GM20000 (cell line): ENCODE data around the gene ISLR.

Experiments used
- DNase-seq: peaks from one replicate; pipeline ENCODE4 v3.0.0; 2012; ENCODE audit warnings: low spot score
- CTCF ChIP-seq: IDR thresholded peaks from 2 replicates; pipeline ENCODE4 v1.5.1; 2012; ENCODE audit warnings: mild to moderate bottlenecking, control low read depth; ENCODE audit errors: extremely low read depth, missing control alignments

Gene ISLR

GRCh38 chr15:74144153-74144775 lies 29.2 kb upstream of the ISLR start:
- DNase-seq, result no peak

DNA sequence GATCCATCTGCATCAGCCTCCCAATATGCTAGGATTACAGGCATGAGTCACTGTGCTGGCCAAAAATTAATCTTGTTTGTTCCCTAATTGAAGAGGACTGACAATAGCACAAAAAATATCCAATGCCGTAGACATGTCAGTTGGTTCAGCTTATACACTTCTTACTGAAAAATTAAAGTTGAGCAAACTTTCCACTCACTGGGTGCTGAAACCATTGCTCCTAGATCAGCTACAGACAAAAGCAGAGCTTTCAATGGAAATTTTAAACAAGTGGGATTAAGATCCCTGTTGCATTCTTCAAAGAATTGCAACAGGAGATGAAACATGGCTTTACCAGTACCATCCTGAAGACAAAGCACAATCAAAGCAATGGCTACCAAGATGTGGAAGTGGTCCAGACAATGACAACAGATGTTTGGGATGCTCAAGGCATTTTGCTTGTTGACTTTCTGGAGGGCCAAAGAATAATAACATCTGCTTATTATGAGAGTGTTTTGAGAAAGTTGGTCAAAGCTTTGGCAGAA lies 27.2 kb upstream of the ISLR start:
- no peak for TF ChIP-seq CTCF
- DNase-seq, result no peak

More at GRCh38 chr15:74144153-74144775, 29.2 kb upstream of the ISLR start:
- no peak for TF ChIP-seq CTCF

- no peak for DNase-seq
- no peak for TF ChIP-seq CTCF
These were observed 26.5 kb upstream of the ISLR start for GRCh38 chr15:74147051-74147450.

DNA sequence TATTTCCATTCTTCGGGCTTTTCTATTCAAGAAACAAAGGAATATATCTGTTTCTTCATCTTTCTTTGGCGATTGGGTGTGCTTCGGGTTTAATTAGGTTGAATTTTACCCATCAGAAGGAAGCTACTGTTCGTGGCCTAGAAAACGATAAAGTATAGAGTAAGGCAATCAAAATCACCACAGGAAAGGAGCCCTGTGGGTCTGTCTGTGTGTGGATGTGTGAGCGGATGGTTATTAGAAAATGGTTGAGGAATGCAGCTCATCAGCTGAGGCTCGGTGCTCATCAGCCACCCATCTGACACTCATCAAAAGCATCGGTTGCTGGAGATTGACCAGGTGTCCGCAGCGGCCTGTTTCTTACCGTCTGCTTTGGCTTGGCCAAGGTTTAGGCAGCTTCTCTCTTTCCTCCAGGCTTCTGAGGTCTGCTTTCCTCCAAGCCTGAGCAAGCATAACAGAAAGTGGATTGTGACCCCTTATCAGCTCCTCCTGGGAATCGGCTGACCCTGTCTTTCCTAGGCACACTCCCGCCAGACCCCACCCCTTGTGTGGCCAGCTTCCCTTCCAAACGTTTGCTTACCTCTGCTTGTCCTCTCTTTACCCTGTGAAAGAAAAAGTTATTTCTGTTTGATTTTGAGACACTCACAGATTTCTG lies 17.6 kb upstream of the ISLR start:
- no peak for TF ChIP-seq CTCF
- DNase-seq, result no peak

DNA sequence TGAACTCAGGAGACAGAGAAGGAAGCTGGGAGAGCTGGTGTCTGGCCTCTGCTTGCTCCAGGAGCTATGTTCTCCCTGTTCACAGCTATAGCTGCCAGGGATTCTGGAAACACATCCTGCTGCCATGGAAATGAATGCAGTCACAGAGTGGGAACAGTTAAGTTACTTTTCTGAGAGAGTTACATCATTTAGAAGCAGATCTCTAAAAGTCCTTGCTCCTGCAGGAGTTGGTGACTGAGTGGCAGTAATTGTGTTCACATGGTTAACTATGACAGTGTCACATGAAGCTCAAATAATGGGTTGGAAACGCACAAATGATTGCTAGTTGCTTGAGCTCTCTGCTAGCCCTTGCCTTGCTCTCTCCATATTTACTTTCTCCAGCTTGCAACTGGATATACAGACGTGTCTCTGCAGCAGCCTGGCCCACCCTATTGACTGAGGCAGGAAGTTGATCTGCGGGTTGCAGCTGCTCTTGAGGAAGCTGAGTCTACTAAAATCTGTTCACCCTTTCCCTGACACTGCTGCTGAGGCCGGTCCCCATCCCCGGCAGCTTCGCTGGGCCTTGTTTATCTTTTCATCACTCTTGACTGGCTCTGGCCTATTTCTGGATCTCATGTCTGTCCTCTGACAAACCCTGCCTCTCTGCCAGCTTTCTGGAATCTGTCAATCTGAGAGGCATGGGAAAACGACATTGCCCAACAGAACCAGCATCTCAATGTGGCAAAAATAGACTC lies 16.7 kb upstream of the ISLR start:
- no peak for DNase-seq
- no peak for TF ChIP-seq CTCF

DNA sequence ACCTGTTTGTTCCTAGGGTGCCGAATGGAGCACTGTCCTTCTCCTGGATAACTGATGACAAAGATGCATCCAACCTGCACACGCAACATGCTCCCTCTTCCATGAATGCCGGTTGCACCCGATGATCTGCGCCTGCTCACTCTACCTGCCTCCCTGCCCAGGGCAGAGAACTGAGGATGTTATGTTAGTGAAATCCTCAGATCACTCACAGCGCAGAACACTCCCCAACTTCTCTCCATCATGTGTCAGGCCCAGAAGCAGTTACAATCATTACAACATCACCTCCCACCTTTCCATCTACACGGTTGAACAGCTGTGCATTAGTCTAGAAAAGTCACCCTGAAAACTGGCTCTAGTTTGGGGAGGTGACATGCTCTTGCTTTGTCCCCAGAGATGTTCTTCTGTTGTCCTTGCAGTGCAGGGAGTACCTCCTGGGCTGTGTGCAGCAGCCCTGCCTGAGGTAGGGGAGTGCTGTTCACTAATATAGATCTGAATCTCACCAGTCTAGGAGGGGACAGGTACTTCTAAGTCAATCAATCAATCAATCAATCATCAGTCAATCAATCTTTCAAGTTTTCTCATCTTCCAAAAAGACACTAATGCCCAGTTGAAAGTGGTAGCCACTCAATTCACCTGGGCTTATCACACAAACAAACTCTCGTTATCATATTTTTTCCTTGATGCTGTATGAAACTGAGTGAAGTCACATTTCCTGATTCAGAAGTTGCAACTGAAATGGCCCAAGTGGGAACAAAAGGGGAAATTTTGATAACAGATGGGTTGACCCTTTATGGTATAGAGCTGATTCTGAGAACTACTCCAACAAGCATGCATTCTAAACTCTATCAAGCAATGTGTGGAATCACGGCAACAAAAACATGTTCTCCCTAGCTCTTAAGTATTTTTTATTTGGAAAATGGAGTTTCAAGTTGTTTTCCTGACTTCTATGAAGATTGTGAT lies 15.4 kb upstream of the ISLR start:
- no peak for TF ChIP-seq CTCF
- no peak for DNase-seq
